Measurements from ENCODE around the gene FAM131C.

GRCh38 chr1:16043950-16044349, 29.5 kb downstream of the FAM131C start:
- TF ChIP-seq YY1 (IDR thresholded peaks at IDR 0.05; ENCODE audit: insufficient read depth, insufficient read length), result no peak
- TF ChIP-seq SUZ12 (IDR thresholded peaks at IDR 0.05; ENCODE audit: extremely low read depth, insufficient read depth, insufficient read length), result no peak
- no peak for TF ChIP-seq ZNF274 (IDR thresholded peaks at IDR 0.05; ENCODE audit: low read depth, low read length)
